H1 (cell line): ENCODE results near the gene ERGIC3. TPM values are rescaled to one million over a fixed set of nuclear protein-coding genes. Genes with fewer than 3 reads are reported as not detected.

Experiments
- CTCF ChIA-PET: fragments of 300-600 bp; sonication (Branson Sonifier 250); formaldehyde crosslinking; loops from one replicate; lab custom pipeline; 2021; ENCODE audit not compliant: partially characterized antibody; lab: Charles Lee
- POLR2A ChIA-PET: fragments of 300-600 bp; sonication (Branson Sonifier 250); formaldehyde crosslinking; loops from one replicate; lab custom pipeline; 2021; ENCODE audit warnings: inconsistent platforms; ENCODE audit not compliant: partially characterized antibody; lab: Charles Lee
- DNase-seq, 2 experiments: peaks; one replicate each; pipeline versions ENCODE4 v3.0.0 to v3.0.0-alpha.2; 2010 to 2022; ENCODE audit warnings: low spot score in 2 of 2, low read depth in 1 of 2, mixed read lengths in 1 of 2
- FAIRE-seq: peaks from 2 replicates; lab custom pipeline; 2011; peaks lifted over from hg19 to GRCh38; lab: Jason Lieb, UNC
- H2AFZ ChIP-seq: 2 replicates; pipeline ENCODE4 v1.8.1; 2012; ENCODE audit warnings: low read length, inconsistent platforms
- H2AK5ac ChIP-seq: 2 replicates; pipeline ENCODE4 v1.6.1; 2013; ENCODE audit warnings: low read depth, low read length
- H2BK120ac ChIP-seq: replicated peaks from 2 replicates; pipeline ENCODE3; 2013; ENCODE audit warnings: low read depth, low read length, inconsistent platforms
- H2BK12ac ChIP-seq: 2 replicates; pipeline ENCODE4 v1.6.1; 2013; ENCODE audit warnings: low read depth, low read length
- H2BK15ac ChIP-seq: 2 replicates; pipeline ENCODE4 v1.6.1; 2013; ENCODE audit warnings: low read length
- H2BK20ac ChIP-seq: 2 replicates; pipeline ENCODE4 v1.6.1; 2013; ENCODE audit warnings: low read length
- H2BK5ac ChIP-seq: 2 replicates; pipeline ENCODE4 v1.6.1; 2013; ENCODE audit warnings: low read depth, low read length
- H3K14ac ChIP-seq: 2 replicates; pipeline ENCODE4 v1.6.1; 2013; ENCODE audit warnings: inconsistent platforms; ENCODE audit not compliant: insufficient read length
- H3K18ac ChIP-seq: 2 replicates; pipeline ENCODE4 v1.6.1; 2013; ENCODE audit warnings: low read length; ENCODE audit errors: extremely low read depth
- H3K23ac ChIP-seq: 2 replicates; pipeline ENCODE4 v1.6.1; 2013; ENCODE audit warnings: inconsistent platforms; ENCODE audit not compliant: insufficient read length
- H3K23me2 ChIP-seq: 2 replicates; pipeline ENCODE4 v1.6.1; 2013; ENCODE audit warnings: low read depth, low read length
- H3K27ac ChIP-seq: 2 replicates; pipeline ENCODE4 v1.6.1; 2011; ENCODE audit warnings: low read depth, low read length, inconsistent platforms
- H3K27me3 ChIP-seq, 4 experiments: replicated peaks in 1 of 4; 1 replicate in 1 of 4; 2 replicates in 3 of 4; pipeline versions ENCODE4 v1.6.1 to v1.8.1; 2011 to 2013; ENCODE audit warnings: low read length in 3 of 4, mild to moderate bottlenecking in 3 of 4, inconsistent platforms in 2 of 4, mixed read lengths in 2 of 4, moderate library complexity in 1 of 4; ENCODE audit not compliant: control insufficient read depth in 3 of 4, insufficient read depth in 3 of 4; ENCODE audit errors: extremely low read depth in 1 of 4
- H3K36me3 ChIP-seq, 4 experiments: 2 replicates each; pipeline versions ENCODE4 v1.6.1 to v1.8.1; 2011 to 2013; ENCODE audit warnings: mild to moderate bottlenecking in 4 of 4, low read length in 3 of 4, moderate library complexity in 2 of 4, control low read depth in 1 of 4, inconsistent platforms in 1 of 4; ENCODE audit not compliant: insufficient read depth in 4 of 4, control insufficient read depth in 2 of 4
- H3K4ac ChIP-seq: replicated peaks from 2 replicates; pipeline ENCODE3; 2013; ENCODE audit warnings: low read length, low read depth, mixed read lengths, inconsistent platforms; ENCODE audit not compliant: insufficient read length
- H3K4me1 ChIP-seq, 4 experiments: replicated peaks in 1 of 4; 1 replicate in 1 of 4; 2 replicates in 3 of 4; pipeline versions ENCODE4 v1.6.1 to v1.8.1; 2011 to 2013; ENCODE audit warnings: low read length in 3 of 4, inconsistent platforms in 2 of 4, mixed read lengths in 1 of 4; ENCODE audit not compliant: insufficient read depth in 4 of 4, control insufficient read depth in 3 of 4
- H3K4me2 ChIP-seq, 2 experiments: 2 replicates each; pipeline versions ENCODE4 v1.6.1 to v1.8.1; 2011 to 2013; ENCODE audit warnings: low read depth in 2 of 2, low read length in 2 of 2, control low read depth in 1 of 2, inconsistent platforms in 1 of 2, mild to moderate bottlenecking in 1 of 2; ENCODE audit not compliant: insufficient read depth in 1 of 2
- H3K4me3 ChIP-seq, 4 experiments: fragments of 200-600, 300-600 bp in 1 of 4; sonication (generic), shearing (Covaris generic), sonication (Bioruptor Twin) in 1 of 4; 2 replicates each; pipeline versions ENCODE4 v1.5.1 to v1.8.1; 2011 to 2016; ENCODE audit warnings: low read length in 4 of 4, low read depth in 3 of 4, control low read depth in 2 of 4, inconsistent platforms in 2 of 4, mild to moderate bottlenecking in 2 of 4, mixed read lengths in 1 of 4, moderate library complexity in 1 of 4; ENCODE audit not compliant: insufficient read depth in 2 of 4; ENCODE audit errors: extremely low read depth in 1 of 4
- H3K56ac ChIP-seq: replicated peaks from 2 replicates; pipeline ENCODE3; 2013; ENCODE audit warnings: low read depth, mild to moderate bottlenecking, mixed read lengths, low read length, inconsistent platforms; ENCODE audit not compliant: insufficient read length
- H3K79me1 ChIP-seq: 2 replicates; pipeline ENCODE4 v1.6.1; 2013; ENCODE audit warnings: low read depth, low read length, control low read depth
- H3K79me2 ChIP-seq, 2 experiments: 2 replicates each; pipeline versions ENCODE4 v1.6.1 to v1.8.1; 2012 to 2013; ENCODE audit warnings: low read length in 2 of 2, mild to moderate bottlenecking in 2 of 2, inconsistent platforms in 1 of 2; ENCODE audit not compliant: insufficient read depth in 2 of 2, control insufficient read depth in 1 of 2
- H3K9ac ChIP-seq, 4 experiments: replicated peaks in 1 of 4; 1 replicate in 1 of 4; 2 replicates in 3 of 4; pipeline versions ENCODE4 v1.6.1 to v1.8.1; 2011 to 2013; ENCODE audit warnings: low read depth in 3 of 4, low read length in 3 of 4, control low read depth in 2 of 4, mild to moderate bottlenecking in 2 of 4, moderate library complexity in 2 of 4, inconsistent platforms in 1 of 4; ENCODE audit errors: extremely low read depth in 1 of 4
- H3K9me3 ChIP-seq, 2 experiments: 2 replicates each; pipeline versions ENCODE4 v1.6.1 to v1.8.1; 2012 to 2013; ENCODE audit warnings: mild to moderate bottlenecking in 2 of 2, moderate library complexity in 2 of 2, control low read depth in 1 of 2, inconsistent platforms in 1 of 2, low read depth in 1 of 2, low read length in 1 of 2, mixed read lengths in 1 of 2; ENCODE audit not compliant: insufficient read depth in 2 of 2
- H4K20me1 ChIP-seq, 2 experiments: replicated peaks in 1 of 2; 2 replicates each; pipeline versions ENCODE3 to v1.8.1; 2011 to 2013; ENCODE audit warnings: inconsistent platforms in 2 of 2, low read length in 2 of 2, mild to moderate bottlenecking in 1 of 2; ENCODE audit not compliant: insufficient read depth in 2 of 2, control insufficient read depth in 1 of 2
- H4K5ac ChIP-seq: 2 replicates; pipeline ENCODE4 v1.6.1; 2013; ENCODE audit warnings: low read length, low read depth, mixed read lengths, inconsistent platforms; ENCODE audit not compliant: insufficient read length
- H4K8ac ChIP-seq: 2 replicates; pipeline ENCODE4 v1.8.0; 2013; ENCODE audit warnings: mild to moderate bottlenecking, moderate library complexity, low read length, inconsistent platforms; ENCODE audit not compliant: insufficient read depth; ENCODE audit errors: extremely low read depth
- H4K91ac ChIP-seq: replicated peaks from 2 replicates; pipeline ENCODE3; 2013; ENCODE audit warnings: low read length, mixed read lengths, inconsistent platforms; ENCODE audit not compliant: insufficient read length
- ASH2L ChIP-seq: fragments of 200-600, 300-600 bp; sonication (generic); IDR thresholded peaks from one replicate; pipeline ENCODE4 v1.7.1; 2017; ENCODE audit warnings: low read length
- MAX ChIP-seq: IDR thresholded peaks from 2 replicates; pipeline ENCODE4 v1.6.1; 2012; ENCODE audit warnings: inconsistent platforms
- POLR2A ChIP-seq, 2 experiments: IDR thresholded peaks; 1 replicate in 1 of 2; 2 replicates in 1 of 2; pipeline ENCODE4 v1.6.1; 2011; ENCODE audit warnings: low read depth in 2 of 2, low read length in 2 of 2, mild to moderate bottlenecking in 2 of 2; ENCODE audit errors: control extremely low read depth in 1 of 2
- RBBP5 ChIP-seq: IDR thresholded peaks from 2 replicates; pipeline ENCODE4 v1.7.1; 2012; ENCODE audit warnings: low read depth, mild to moderate bottlenecking, inconsistent platforms, low read length, moderate library complexity, borderline replicate concordance
- SAP30 ChIP-seq: fragments of 300-600 bp; sonication (generic); IDR thresholded peaks from 2 replicates; pipeline ENCODE4 v1.7.1; 2012; ENCODE audit warnings: low read length, moderate library complexity, mild to moderate bottlenecking, inconsistent platforms; ENCODE audit not compliant: insufficient read depth, insufficient replicate concordance
- WGBS, 2 experiments: shearing (Covaris generic) in 1 of 2; methylation state at CpG; one replicate each; pipeline versions ENCODE4 v1.1.6 to v1.1.7; 2013 to 2015; ENCODE audit warnings: low lambda C conversion rate in 2 of 2, mixed read lengths in 2 of 2, inconsistent platforms in 1 of 2, low coverage in 1 of 2, missing lambda C conversion rate in 1 of 2; ENCODE audit not compliant: insufficient replicate concordance in 2 of 2, insufficient coverage in 1 of 2, insufficient read length in 1 of 2; ENCODE audit errors: extremely low coverage in 1 of 2, missing lambda C conversion rate in 1 of 2; 5-methylcytosine and 5-hydroxymethylcytosine counted together
- polyA plus RNA-seq, 7 experiments: library from polyadenylated mRNA; depleted of rRNA in 3 of 7; stranded (reverse) in 5 of 7; unstranded in 2 of 7; fragments of >200 nt in 5 of 7; fragments of 200-250 nt in 2 of 7; gene quantifications; 1 replicate in 5 of 7; 2 replicates in 1 of 7; 4 replicates in 1 of 7; pipeline versions ENCODE4 v1.2.1 to v1.2.3, GENCODE V29; 2011 to 2013; ENCODE audit warnings: missing spikeins in 2 of 7, mixed read lengths in 2 of 7
- total RNA-seq: library from RNA; stranded (reverse); fragmentation: NEBNext Ultra II Directional; extraction: Animal tissue kit (Norgen Biotek cat#: 25700); gene quantifications from 2 replicates; pipeline ENCODE4 v1.2.1, GENCODE V29; 2021

Gene ERGIC3
- total and polyA plus RNA-seq, 2 of the 8 experiments (the other 6 are each of a cell fraction or from before 2014, with no cell fraction given): 178 to 341 TPM

- Histone ChIP-seq H4K91ac (no peak overlapping the region), H3K27me3 (no peaks in the 10 kb centered on the region), H3K79me1 (no peaks in the 10 kb centered on the region), H3K18ac (no peak overlapping the region), H3K23ac (no peak overlapping the region), H3K9me3 (no peaks in the 10 kb centered on the region), H3K27ac (no peak overlapping the region), H3K36me3 (peaks cover 20 to 59% (median 44%) of the 10 kb centered on the region in 4 experiments), H3K4me3 (no peak overlapping the region), H3K9ac (no peak overlapping the region), H2BK20ac (no peak overlapping the region), H3K79me2 (no peaks in the 10 kb centered on the region), H4K20me1 (peaks cover 0 to 2% of the 10 kb centered on the region in 2 experiments), H2BK12ac (no peak overlapping the region), H2AK5ac (no peak overlapping the region), H3K4me2 (no peak overlapping the region), H3K4me1 (no peaks in the 10 kb centered on the region), H3K14ac (no peak overlapping the region), H4K5ac (no peak overlapping the region), H3K23me2 (no peaks in the 10 kb centered on the region), H4K8ac (no peak overlapping the region), H2BK120ac (no peak overlapping the region), H3K4ac (no peak overlapping the region), H2BK15ac (no peak overlapping the region), H3K56ac (no peak overlapping the region), H2BK5ac (no peak overlapping the region), H2AFZ (no peak overlapping the region)
- TF ChIP-seq ASH2L (no peak), MAX (no peak), POLR2A (IDR thresholded peaks at IDR 0.05; ENCODE audit: control extremely low read depth in 1 of 2, low read depth in 2 of 2, low read length in 2 of 2) (no peak), RBBP5 (no peak), SAP30 (no peak)
- POLR2A ChIA-PET: interaction anchor here (0.9 to 1.0 kb wide), 2 partner anchors 18 to 38 kb away, joined by 3 read pairs; no protein-coding TSS in a partner anchor
- FAIRE-seq: no peak
- no peak for DNase-seq
- CTCF ChIA-PET: interaction anchor here (0.7 to 1.2 kb wide), 3 partner anchors 12 to 37 kb away, joined by 3 to 4 read pairs (median 3); partner anchors contain the start of gene CEP250
- WGBS, 2 experiments: 95 to 100% methylated on average over 1 to 6 of the region's 6 CpGs
Measured at GRCh38 chr20:35492352-35492751, 49.5 kb upstream of the ERGIC3 start.
